ENCODE measurements around the gene SPEN. TPM values are rescaled to one million over a fixed set of nuclear protein-coding genes. Genes with fewer than 3 reads are reported as not detected.

Gene SPEN
- total and polyA plus RNA-seq, 2 of the 13 experiments (the other 11 are each of a cell fraction or from before 2014, with no cell fraction given), result 4.8 to 14.0 TPM

- TF ChIP-seq HOXD1 (CRISPR knock-in tag; IDR thresholded peaks at IDR 0.05), result peak; percentile 70; the same call in 1 of the 2 replicates
- 0 out of 2 replicates have a peak, but pooled peaks have one; percentile 53 for TF ChIP-seq ZNF574 (CRISPR knock-in tag; IDR thresholded peaks at IDR 0.05)
- TF ChIP-seq ZHX2 (IDR thresholded peaks at IDR 0.05; ENCODE audit: low read depth), result peak; percentile 30
- TF ChIP-seq ZHX2 (CRISPR knock-in tag; IDR thresholded peaks at IDR 0.05; ENCODE audit: borderline replicate concordance), result no peak
- TF ChIP-seq KLF11 (CRISPR knock-in tag; IDR thresholded peaks at IDR 0.05), result peak; percentile 26
- peak; percentile 37; the same call in 1 of the 2 replicates for TF ChIP-seq ZFX (CRISPR knock-in tag; IDR thresholded peaks at IDR 0.05; ENCODE audit: low read depth)
- TF ChIP-seq FOSL2 (CRISPR knock-in tag; IDR thresholded peaks at IDR 0.05), result peak; percentile 48
- 0 out of 2 replicates have a peak, but pooled peaks have one; percentile 19 for TF ChIP-seq ZNF629 (CRISPR knock-in tag; conservative IDR thresholded peaks at IDR 0.05)
- TF ChIP-seq KDM5A (IDR thresholded peaks at IDR 0.05; ENCODE audit: borderline replicate concordance, low read length), result peak; percentile 11; the same call in 1 of the 2 replicates
- no peak for TF ChIP-seq SOX6 (IDR thresholded peaks at IDR 0.05)
- TF ChIP-seq SOX6 (CRISPR knock-in tag; IDR thresholded peaks at IDR 0.05), result peak; percentile 89
- no peak for TF ChIP-seq SP1 (IDR thresholded peaks at IDR 0.05)
- TF ChIP-seq SP1 (CRISPR knock-in tag; IDR thresholded peaks at IDR 0.05), result peak; percentile 29
- peak; percentile 30 for TF ChIP-seq SP4 (CRISPR knock-in tag; IDR thresholded peaks at IDR 0.05)
- TF ChIP-seq ZNF580 (CRISPR knock-in tag; IDR thresholded peaks at IDR 0.05; ENCODE audit: borderline replicate concordance, low read depth), result peak; percentile 58; the same call in 1 of the 2 replicates
- peak; percentile 44; the same call in 1 of the 2 replicates for TF ChIP-seq PHF21A (CRISPR knock-in tag; IDR thresholded peaks at IDR 0.05)
- TF ChIP-seq KMT2A (CRISPR knock-in tag; IDR thresholded peaks at IDR 0.05), result peak; percentile 74; the same call in 1 of the 2 replicates
- 0 out of 2 replicates have a peak, but pooled peaks have one; percentile 54 for TF ChIP-seq ZNF605 (CRISPR knock-in tag; IDR thresholded peaks at IDR 0.05)
- TF ChIP-seq NFYB (CRISPR knock-in tag; IDR thresholded peaks at IDR 0.05), result peak; percentile 6; the same call in 1 of the 2 replicates
- peak; percentile 48; the same call in 1 of the 2 replicates for TF ChIP-seq ZNF350 (CRISPR knock-in tag; IDR thresholded peaks at IDR 0.05; ENCODE audit: borderline replicate concordance, low read depth)
- 0 out of 2 replicates have a peak, but pooled peaks have one; percentile 1 for TF ChIP-seq ZNF510 (CRISPR knock-in tag; IDR thresholded peaks at IDR 0.05; ENCODE audit: low read depth)
- TF ChIP-seq ZNF839 (CRISPR knock-in tag; IDR thresholded peaks at IDR 0.05; ENCODE audit: borderline replicate concordance), result 0 out of 2 replicates have a peak, but pooled peaks have one; percentile 60
Observed at GRCh38 chr1:15835741-15836510, 11.6 kb upstream of the SPEN start (continued).
